Heart left ventricle (tissue), 13 donors: Measurements from ENCODE around the gene LPIN1.

Source experiments
- CTCF ChIP-seq, 12 donors: fragments of 200-600 bp; sonication (generic) in 4 of 12; IDR thresholded peaks; one replicate each; pipeline versions ENCODE4 v1.5.0 to v1.8.0; 2018 to 2022; ENCODE audit warnings: antibody characterized with exemption in 12 of 12, mild to moderate bottlenecking in 5 of 12
- POLR2A ChIP-seq, 2 donors: fragments of 450-650 bp; IDR thresholded peaks; one replicate each; pipeline ENCODE4 v1.6.1; 2017; ENCODE audit warnings: antibody characterized with exemption in 2 of 2, mild to moderate bottlenecking in 2 of 2, moderate library complexity in 2 of 2
- donor health status: ischemic (EF 13 %, LVEDD 7.1; RV severe dilation, severe dysfunction).
- donor health status: DM: no; HTN: yes; CAD: no.
- donor health status: DM: no; HTN: no; CAD: no.
- donor health status: ischemic (EF 25% LVEDD 6.9; RV normal size, moderate dysfunction).
- donor health status: ischemic (EF 25% LVEDD 5.7; RV mildly dilated, moderate dysfunction).
- donor health status: ischemic (EF 35%, LVEDD 5.7; RV mildly dilated, moderate dysfunction).
- donor health status: nonischemic (EF 11% LVEDD 7.7; RV severe dilation, severe dysfunction).
- donor health status: DM: yes; HTN: yes; CAD: no.
- donor health status: PGD.
- donor health status: ischemic (EF 29% LVEDD 5.4; RV normal size, mild dysfunction).
- donor health status: nonischemic (EF 23%, LVEDD 6.1; RV moderate dilation, normal function).

- TF ChIP-seq CTCF (IDR thresholded peaks at IDR 0.05) (no peak), POLR2A (IDR thresholded peaks at IDR 0.05) (no peak)
Observed at GRCh38 chr2:11850082-11850481, 103.7 kb downstream of the LPIN1 start.
